Gastrocnemius medialis (tissue), 4 donors: ENCODE measurements around the gene RAB11B. TPM values are rescaled to one million over a fixed set of nuclear protein-coding genes. Genes with fewer than 3 reads are reported as not detected.

Experiments used
- ATAC-seq, 2 donors: fragments of 150-250 bp; one replicate each; pipeline ENCODE4 v1.9.1; 2016
- DNase-seq, 2 donors: peaks; one replicate each; pipeline ENCODE4 v3.0.0-alpha.2; 2019
- H3K27ac ChIP-seq, 4 donors: fragments of 200-600 bp; sonication (generic); 1 replicate in 1 of 4; 2 replicates in 3 of 4; pipeline ENCODE4 v1.5.1; 2016 to 2018; ENCODE audit warnings: mild to moderate bottlenecking in 2 of 4, moderate library complexity in 1 of 4
- H3K27me3 ChIP-seq, 3 donors: fragments of 200-600 bp; sonication (generic) in 2 of 3; 1 replicate in 1 of 3; 2 replicates in 2 of 3; pipeline versions ENCODE4 v1.5.1 to v1.6.0; 2016 to 2019; ENCODE audit warnings: mild to moderate bottlenecking in 1 of 3, moderate library complexity in 1 of 3
- H3K36me3 ChIP-seq, 2 donors: fragments of 200-600 bp; sonication (generic) in 1 of 2; one replicate each; pipeline ENCODE4 v1.5.1; 2017 to 2018
- H3K4me1 ChIP-seq, 2 donors: fragments of 200-600 bp; sonication (generic) in 1 of 2; one replicate each; pipeline ENCODE4 v1.5.1; 2016 to 2017; ENCODE audit warnings: mild to moderate bottlenecking in 2 of 2
- H3K4me3 ChIP-seq, 4 donors: fragments of 200-600 bp; sonication (generic) in 3 of 4; 1 replicate in 1 of 4; 2 replicates in 3 of 4; pipeline ENCODE4 v1.5.1; 2016 to 2019; ENCODE audit warnings: mild to moderate bottlenecking in 2 of 4
- H3K9me3 ChIP-seq, 3 donors: fragments of 200-600 bp; sonication (generic) in 2 of 3; 1 replicate in 1 of 3; 2 replicates in 2 of 3; pipeline ENCODE4 v1.5.1; 2016 to 2019
- CTCF ChIP-seq, 5 experiments: fragments of 450-650 bp in 3 of 5; fragments of 200-600 bp in 2 of 5; sonication (generic) in 2 of 5; IDR thresholded peaks in 4 of 5; conservative IDR thresholded peaks in 1 of 5; 1 replicate in 4 of 5; 2 replicates in 1 of 5; pipeline ENCODE4 v1.5.1; 2016 to 2019; ENCODE audit warnings: antibody characterized with exemption in 5 of 5, mild to moderate bottlenecking in 3 of 5, moderate library complexity in 3 of 5
- POLR2A ChIP-seq, 2 donors: fragments of 450-650 bp; IDR thresholded peaks; one replicate each; pipeline ENCODE4 v1.6.1; 2017; ENCODE audit warnings: antibody characterized with exemption in 2 of 2, mild to moderate bottlenecking in 2 of 2, moderate library complexity in 2 of 2
- in situ Hi-C, 4 donors: fragments of 200-750 bp; cut with MboI; loops; one replicate each; pipeline versions ENCODE4 v1.15.0 to v1.8.0; 2017; ENCODE audit warnings: low sequenced_read_pairs in 4 of 4
- intact Hi-C: fragments of 100-400 bp; cut with DNase I; formaldehyde crosslinking; loops from one replicate; pipeline ENCODE4 v1.15.1; 2023; ENCODE audit warnings: low total_unique reads
- total RNA-seq, 4 donors: library from RNA; depleted of rRNA; stranded (reverse); fragments of >200 nt; gene quantifications; one replicate each; pipeline versions ENCODE4 v1.1.0 to v1.2.3, GENCODE V29; 2016

The RAB11B gene
- total RNA-seq, 4 donors from 2014 or later, result 13.4 to 42.9 (median 31.0) TPM

DNA sequence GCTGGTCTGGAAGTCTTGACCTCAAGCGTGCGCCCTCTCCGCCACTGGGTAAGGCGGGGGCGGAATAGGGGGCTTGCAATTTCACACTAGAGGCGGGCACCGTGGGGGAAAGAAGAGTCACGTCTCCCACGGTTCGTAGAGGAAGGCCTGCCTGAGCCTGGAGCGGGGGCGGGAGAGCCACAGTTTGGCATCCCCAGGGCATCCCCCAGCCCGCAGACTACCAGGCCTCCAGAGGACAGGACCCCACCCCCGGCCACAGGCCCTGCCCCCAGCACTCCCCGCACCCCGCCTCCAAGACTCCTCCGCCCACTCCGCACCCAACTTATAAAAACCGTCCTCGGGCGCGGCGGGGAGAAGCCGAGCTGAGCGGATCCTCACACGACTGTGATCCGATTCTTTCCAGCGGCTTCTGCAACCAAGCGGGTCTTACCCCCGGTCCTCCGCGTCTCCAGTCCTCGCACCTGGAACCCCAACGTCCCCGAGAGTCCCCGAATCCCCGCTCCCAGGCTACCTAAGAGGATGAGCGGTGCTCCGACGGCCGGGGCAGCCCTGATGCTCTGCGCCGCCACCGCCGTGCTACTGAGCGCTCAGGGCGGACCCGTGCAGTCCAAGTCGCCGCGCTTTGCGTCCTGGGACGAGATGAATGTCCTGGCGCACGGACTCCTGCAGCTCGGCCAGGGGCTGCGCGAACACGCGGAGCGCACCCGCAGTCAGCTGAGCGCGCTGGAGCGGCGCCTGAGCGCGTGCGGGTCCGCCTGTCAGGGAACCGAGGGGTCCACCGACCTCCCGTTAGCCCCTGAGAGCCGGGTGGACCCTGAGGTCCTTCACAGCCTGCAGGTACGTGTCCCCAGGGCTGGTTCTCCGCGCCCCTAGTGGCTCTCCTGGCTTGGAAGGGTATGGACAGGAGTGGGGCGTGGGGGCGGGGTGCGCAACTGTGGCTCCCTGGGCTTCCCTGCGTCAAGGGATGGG lies 26.1 kb upstream of the RAB11B start, which contains the start of gene ANGPTL4:
ANGPTL4 (plus strand) TSS at position 353 of the 969 bp plus-strand sequence; CDS start at position 520, 167 bp downstream.
- ATAC-seq (peak; percentile 22 to 29), DNase-seq (peak; percentile 68 to 78)
- Histone ChIP-seq H3K36me3 (no peaks in the 10 kb centered on the region), H3K27ac (peak within 1 kb of the TSS; percentile 89 to 99 (median 95)), H3K4me3 (peak within 1 kb of the TSS; percentile 73 to 87 (median 78)), H3K9me3 (no peaks in the 10 kb centered on the region), H3K4me1 (peaks cover 52 to 78% of the 10 kb centered on the region in 2 donors), H3K27me3 (no peaks in the 10 kb centered on the region)
- intact Hi-C loops, result no loop called here
- in situ Hi-C loops, result no loop called here
- peak in 3 of 5 experiments; percentile 24 to 40 (median 36) for TF ChIP-seq CTCF (IDR thresholded peaks at IDR 0.05 in 4 of 5, conservative IDR thresholded peaks at IDR 0.05 in 1 of 5)
- peak; percentile 84 to 87 for TF ChIP-seq POLR2A (IDR thresholded peaks at IDR 0.05)

- H3K27ac ChIP-seq, result peak overlapping the region; percentile 66 to 99 (median 88)
- ATAC-seq (no peak), DNase-seq (no peak)
- TF ChIP-seq CTCF (IDR thresholded peaks at IDR 0.05 in 4 of 5, conservative IDR thresholded peaks at IDR 0.05 in 1 of 5), result no peak
- no peak for TF ChIP-seq POLR2A (IDR thresholded peaks at IDR 0.05)
- H3K4me1 ChIP-seq, result peaks cover 49 to 65% of the 10 kb centered on the region in 2 donors
- in situ Hi-C loops (no loop called here), intact Hi-C loops (no loop called here)
- no peaks in the 10 kb centered on the region for H3K27me3 ChIP-seq
- H3K9me3 ChIP-seq, result no peaks in the 10 kb centered on the region
- H3K4me3 ChIP-seq, result peak overlapping the region; percentile 47 to 87 (median 78)
- peaks cover 0 to 8% of the 10 kb centered on the region in 2 donors for H3K36me3 ChIP-seq
Measured at GRCh38 chr19:8366121-8366581, 24.0 kb upstream of the RAB11B start.

DNA sequence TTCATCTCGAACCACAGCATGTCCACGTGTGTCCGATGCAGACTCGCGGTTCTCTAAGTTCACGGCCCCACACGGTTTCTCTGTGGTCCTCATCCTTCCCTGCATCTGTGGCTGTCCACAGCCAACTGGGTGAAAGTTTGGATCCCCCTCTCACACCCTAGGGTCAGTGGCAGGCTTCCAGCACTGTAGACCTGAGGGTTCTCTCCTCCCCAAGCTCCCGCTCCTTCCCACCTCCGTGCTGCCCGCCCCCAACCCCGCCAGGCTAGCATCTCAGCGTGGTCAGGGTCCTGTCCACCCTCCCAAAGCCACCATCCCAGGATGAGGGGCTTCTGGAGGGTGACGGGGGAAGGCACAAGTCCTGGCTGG lies 23.2 kb upstream of the RAB11B start:
- no peaks in the 10 kb centered on the region for H3K27me3 ChIP-seq
- peaks cover 0 to 12% of the 10 kb centered on the region in 2 donors for H3K36me3 ChIP-seq
- peaks cover 42 to 58% of the 10 kb centered on the region in 2 donors for H3K4me1 ChIP-seq
- DNase-seq (no peak), ATAC-seq (no peak)
- intact Hi-C loops (loop anchor here (1.0 kb wide), 1 partner anchor 23 kb away; the partner anchor contains the start of gene RAB11B), in situ Hi-C loops (no loop called here)
- no peaks in the 10 kb centered on the region for H3K9me3 ChIP-seq
- peak overlapping the region; percentile 66 to 99 (median 88) for H3K27ac ChIP-seq
- H3K4me3 ChIP-seq, result peak overlapping the region; percentile 47 to 87 (median 78)
- TF ChIP-seq POLR2A (IDR thresholded peaks at IDR 0.05), result no peak
- no peak for TF ChIP-seq CTCF (IDR thresholded peaks at IDR 0.05 in 4 of 5, conservative IDR thresholded peaks at IDR 0.05 in 1 of 5)

DNA sequence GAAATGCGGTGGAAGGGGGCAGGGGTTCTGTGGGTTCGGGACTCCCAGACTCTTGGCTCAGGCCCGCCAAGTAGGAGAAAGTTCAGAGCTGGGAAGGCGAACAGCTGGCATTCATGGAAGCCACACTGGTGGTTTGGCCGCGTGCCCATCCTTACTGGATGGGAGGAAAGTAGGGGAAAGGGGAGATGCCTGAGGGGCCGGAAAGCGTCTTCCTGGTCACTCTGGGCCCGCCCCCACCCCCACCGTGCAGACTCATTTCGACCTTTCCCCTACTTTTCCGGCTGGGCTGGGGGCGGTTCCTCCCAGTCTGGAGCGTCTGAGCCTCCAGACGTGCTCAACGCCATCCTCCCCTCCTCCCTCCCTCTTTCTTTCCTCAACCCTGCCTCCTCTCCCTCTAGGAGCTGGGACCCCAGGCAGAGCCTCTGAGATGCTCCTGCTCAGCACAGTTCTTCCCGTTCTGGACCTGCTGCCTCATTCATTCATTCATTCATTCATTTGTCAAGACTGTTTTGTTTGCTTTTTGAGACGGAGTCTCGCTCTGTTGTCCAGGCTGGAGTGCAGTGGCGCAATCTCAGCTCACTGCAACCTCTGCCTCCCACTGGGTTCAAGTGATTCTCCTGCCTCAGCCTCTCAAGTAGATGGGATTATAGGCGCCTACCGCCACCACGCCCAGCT lies 22.7 kb upstream of the RAB11B start:
- in situ Hi-C loops (no loop called here), intact Hi-C loops (loop anchor here (1.0 to 2.0 kb wide), 2 partner anchors 15 to 23 kb away; partner anchors contain the start of gene RAB11B)
- no peaks in the 10 kb centered on the region for H3K27me3 ChIP-seq
- peak; percentile 59 to 61 for ATAC-seq
- H3K27ac ChIP-seq, result peak overlapping the region; percentile 66 to 99 (median 88)
- H3K36me3 ChIP-seq, result peaks cover 0 to 14% of the 10 kb centered on the region in 2 donors
- no peaks in the 10 kb centered on the region for H3K9me3 ChIP-seq
- TF ChIP-seq POLR2A (IDR thresholded peaks at IDR 0.05), result peak in 1 of 2 donors; percentile 14
- no peak for TF ChIP-seq CTCF (IDR thresholded peaks at IDR 0.05 in 4 of 5, conservative IDR thresholded peaks at IDR 0.05 in 1 of 5)
- DNase-seq, result peak; percentile 81 to 90
- H3K4me3 ChIP-seq, result peak overlapping the region; percentile 47 to 87 (median 78)
- peaks cover 38 to 54% of the 10 kb centered on the region in 2 donors for H3K4me1 ChIP-seq
